SK-N-MC (cell line): ENCODE data around the gene NSFL1C.

Experiments used
- EZH2 ChIP-seq: fragments of 200-600 bp; sonication (generic); IDR thresholded peaks from one replicate; pipeline ENCODE4 v1.6.1; 2017; ENCODE audit warnings: antibody characterized with exemption
- FOXP2 ChIP-seq: optimal IDR thresholded peaks from 2 replicates; pipeline ENCODE3; 2011; ENCODE audit warnings: mild to moderate bottlenecking, moderate library complexity; ENCODE audit not compliant: insufficient read depth; ENCODE audit errors: extremely low read length, control extremely low read depth
- POLR2AphosphoS5 ChIP-seq: IDR thresholded peaks from 2 replicates; pipeline ENCODE4 v1.6.1; 2012; ENCODE audit warnings: mild to moderate bottlenecking, low read depth, low read length, borderline replicate concordance

GRCh38 chr20:1456300-1456699 lies 10.3 kb downstream of the NSFL1C start:
- no peak for TF ChIP-seq POLR2AphosphoS5
- TF ChIP-seq EZH2, result no peak
- TF ChIP-seq FOXP2, result no peak
